Measurements from ENCODE around the gene ODC1.
"Not testable (repeated sequence)": the region's sequence is repeated elsewhere in the genome, so short reads cannot be mapped to it uniquely, and the experiment has no call there.

Gene ODC1

DNA sequence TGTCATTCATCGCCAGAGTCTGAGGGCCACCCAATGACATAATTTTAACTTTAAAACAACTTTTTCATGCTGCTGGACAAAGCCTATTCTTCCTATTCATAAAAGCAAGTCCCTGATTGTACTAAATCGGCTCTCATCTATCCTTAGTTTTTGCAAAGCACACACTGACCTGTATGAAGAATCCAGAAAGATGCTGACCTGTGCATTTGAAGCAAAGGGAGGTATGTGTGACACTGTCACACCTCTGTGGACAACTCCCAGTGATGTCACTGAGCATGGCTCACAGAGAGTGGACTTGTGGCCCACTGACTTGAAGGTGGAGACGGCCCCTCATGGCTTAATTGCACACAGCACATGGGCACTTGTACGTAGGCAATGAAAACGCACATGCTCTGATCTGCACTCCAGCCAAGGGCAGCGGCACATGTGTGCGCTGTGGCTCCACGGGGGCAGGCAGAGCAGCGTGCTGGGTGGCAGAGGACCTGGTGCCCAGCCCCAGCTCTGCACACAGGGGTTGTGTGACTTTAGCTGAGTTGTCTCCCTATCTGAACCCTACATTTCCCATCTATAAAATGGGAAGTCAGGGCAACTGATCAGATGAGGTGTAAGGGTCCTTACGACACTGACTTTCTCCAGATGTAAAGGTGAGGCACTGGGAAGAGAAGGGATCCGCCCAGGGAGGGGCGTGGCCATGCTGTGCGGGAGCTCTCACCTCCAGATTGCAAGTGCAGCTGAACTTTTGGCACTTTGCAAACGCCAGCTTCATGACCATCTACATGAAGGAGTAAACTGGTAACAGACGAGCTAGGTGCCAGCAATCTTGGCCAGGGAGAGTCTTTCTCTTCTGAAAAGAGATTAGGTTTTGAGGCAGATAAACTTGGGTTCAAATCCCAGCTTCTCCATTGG lies 14.3 kb upstream of the ODC1 start:
- H3K36me3 Mint-ChIP-seq (ENCODE audit: low read depth) = no peaks in the 10 kb centered on the region

DNA sequence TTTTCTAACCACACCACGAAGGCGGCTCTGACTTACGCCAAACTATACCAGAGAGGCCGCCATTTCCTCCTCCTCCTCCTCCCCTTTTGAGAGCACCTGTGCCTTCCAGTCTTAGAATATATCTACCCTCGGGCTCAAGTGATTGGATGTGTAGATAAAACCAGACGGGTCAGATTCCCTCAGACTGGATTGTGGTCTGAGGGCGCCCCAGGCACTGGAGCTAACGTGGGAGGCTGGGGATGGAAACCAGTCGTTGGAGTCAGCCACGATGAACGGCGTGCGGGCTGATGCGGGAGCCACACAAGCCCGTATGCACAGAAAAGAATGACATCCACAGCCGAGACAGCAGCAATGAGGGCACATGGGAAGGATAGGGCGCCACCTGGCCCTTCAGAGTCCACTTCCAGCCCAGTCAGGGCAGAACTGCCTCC lies 12.3 kb upstream of the ODC1 start:
- TF ChIP-seq, protein P1, sequence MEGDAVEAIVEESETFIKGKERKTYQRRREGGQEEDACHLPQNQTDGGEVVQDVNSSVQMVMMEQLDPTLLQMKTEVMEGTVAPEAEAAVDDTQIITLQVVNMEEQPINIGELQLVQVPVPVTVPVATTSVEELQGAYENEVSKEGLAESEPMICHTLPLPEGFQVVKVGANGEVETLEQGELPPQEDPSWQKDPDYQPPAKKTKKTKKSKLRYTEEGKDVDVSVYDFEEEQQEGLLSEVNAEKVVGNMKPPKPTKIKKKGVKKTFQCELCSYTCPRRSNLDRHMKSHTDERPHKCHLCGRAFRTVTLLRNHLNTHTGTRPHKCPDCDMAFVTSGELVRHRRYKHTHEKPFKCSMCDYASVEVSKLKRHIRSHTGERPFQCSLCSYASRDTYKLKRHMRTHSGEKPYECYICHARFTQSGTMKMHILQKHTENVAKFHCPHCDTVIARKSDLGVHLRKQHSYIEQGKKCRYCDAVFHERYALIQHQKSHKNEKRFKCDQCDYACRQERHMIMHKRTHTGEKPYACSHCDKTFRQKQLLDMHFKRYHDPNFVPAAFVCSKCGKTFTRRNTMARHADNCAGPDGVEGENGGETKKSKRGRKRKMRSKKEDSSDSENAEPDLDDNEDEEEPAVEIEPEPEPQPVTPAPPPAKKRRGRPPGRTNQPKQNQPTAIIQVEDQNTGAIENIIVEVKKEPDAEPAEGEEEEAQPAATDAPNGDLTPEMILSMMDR (IDR thresholded peaks at IDR 0.05) = no peak
- no peak overlapping the region for H3K27ac Mint-ChIP-seq
- no peaks in the 10 kb centered on the region for H3K36me3 Mint-ChIP-seq (ENCODE audit: low read depth)
- H3K4me1 Mint-ChIP-seq = peaks cover 16% of the 10 kb centered on the region
- no peaks in the 10 kb centered on the region for H3K9me3 Mint-ChIP-seq
- DNase-seq = no peak
- peaks cover 1% of the 10 kb centered on the region for H3K27me3 Mint-ChIP-seq (ENCODE audit: low read depth, poor library complexity)
- no peak overlapping the region for H3K4me3 Mint-ChIP-seq

More for the DNA sequence above, 14.3 kb upstream of the ODC1 start:
- Mint-ChIP-seq H3K9me3 (no peaks in the 10 kb centered on the region), H3K27ac (no peak overlapping the region), H3K4me3 (no peak overlapping the region), H3K27me3 (ENCODE audit: low read depth, poor library complexity) (peaks cover 2% of the 10 kb centered on the region), H3K4me1 (peaks cover 10% of the 10 kb centered on the region)
- no peak for DNase-seq
- TF ChIP-seq, protein P1 (IDR thresholded peaks at IDR 0.05) = no peak

DNA sequence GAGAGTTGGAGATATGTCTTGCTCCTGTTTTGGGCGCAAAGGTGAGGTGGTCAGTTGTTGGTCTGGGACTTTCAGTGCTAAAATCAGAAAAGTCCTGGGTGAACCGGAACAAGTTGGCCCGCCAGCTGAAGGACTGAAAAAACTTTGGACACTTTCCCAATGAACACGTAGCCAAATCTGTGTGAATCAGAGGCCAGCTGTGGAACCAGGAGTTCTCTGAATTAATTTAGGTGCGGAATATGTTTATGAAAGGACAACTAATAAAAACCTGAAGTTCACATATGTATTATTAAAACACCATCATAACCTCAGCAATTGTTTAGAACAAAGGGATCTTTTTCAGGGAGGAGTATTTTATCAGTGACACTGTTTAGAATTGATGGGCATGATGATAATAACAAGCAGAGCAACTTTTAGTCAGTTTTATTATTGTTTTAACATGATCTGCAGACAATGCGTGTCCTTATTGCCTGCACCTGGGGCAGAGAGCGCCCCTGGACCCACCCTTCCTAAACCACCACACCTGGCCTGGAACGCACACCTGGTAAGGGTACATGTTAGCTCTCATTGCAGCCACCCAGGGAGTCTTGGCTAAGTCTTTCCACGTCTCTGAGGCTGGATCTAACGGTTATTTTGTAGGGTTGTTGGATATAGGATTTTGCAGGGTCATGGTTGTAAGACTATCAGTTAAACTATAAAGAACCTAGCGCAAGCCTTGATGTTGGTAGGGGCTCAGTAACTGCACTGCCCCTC lies 9.9 kb upstream of the ODC1 start:
- TF ChIP-seq, protein P1 (IDR thresholded peaks at IDR 0.05) = no peak
- DNase-seq = no peak
- Mint-ChIP-seq H3K4me1 (peaks cover 35% of the 10 kb centered on the region), H3K9me3 (no peaks in the 10 kb centered on the region), H3K27ac (no peak overlapping the region), H3K36me3 (ENCODE audit: low read depth) (no peaks in the 10 kb centered on the region), H3K4me3 (no peak overlapping the region), H3K27me3 (ENCODE audit: low read depth, poor library complexity) (no peaks in the 10 kb centered on the region)

DNA sequence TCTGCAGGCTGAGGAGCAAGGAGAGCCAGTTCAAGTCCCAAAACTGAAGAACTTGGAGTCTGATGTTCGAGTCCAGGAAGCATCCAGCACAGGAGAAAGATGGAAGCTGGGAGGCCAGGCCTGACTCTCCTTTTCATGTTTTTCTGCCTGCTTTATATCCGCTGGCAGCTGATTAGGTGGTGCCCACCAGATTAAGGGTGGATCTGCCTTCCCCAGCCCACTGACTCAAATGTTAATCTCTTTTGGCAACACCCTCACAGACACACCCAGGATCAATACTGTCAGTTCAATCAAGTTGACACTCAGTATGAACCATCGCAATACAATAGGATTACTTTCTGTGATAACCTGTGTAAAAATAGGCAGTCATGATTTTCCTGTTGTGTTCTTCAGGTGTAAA lies 9.1 kb upstream of the ODC1 start:
- not testable (repeated sequence) for H3K36me3 Mint-ChIP-seq (ENCODE audit: low read depth); DNase-seq; H3K27ac Mint-ChIP-seq; H3K27me3 Mint-ChIP-seq (ENCODE audit: low read depth, poor library complexity); H3K4me3 Mint-ChIP-seq; H3K9me3 Mint-ChIP-seq
- H3K4me1 Mint-ChIP-seq = peaks cover 35% of the 10 kb centered on the region

DNA sequence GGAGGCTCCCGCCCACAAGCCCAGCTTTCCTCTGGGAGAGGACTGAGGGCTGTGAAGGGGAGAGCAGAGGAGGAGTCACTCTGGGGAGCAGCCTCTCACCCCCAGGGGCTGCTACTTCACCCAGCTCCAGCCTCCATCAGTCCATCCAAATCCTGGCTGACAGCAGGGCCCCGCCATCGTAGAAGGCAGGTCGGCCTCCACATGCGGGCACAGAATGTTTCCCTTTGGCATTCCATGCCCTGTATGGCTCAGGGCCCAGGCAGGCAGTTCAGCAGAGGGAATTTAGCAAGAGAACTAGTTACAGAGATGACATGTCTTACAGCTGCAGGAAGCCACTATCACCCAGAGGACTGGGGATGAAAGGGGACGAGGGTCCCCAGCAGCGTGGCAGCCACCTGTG lies 6.4 kb upstream of the ODC1 start:
- Mint-ChIP-seq H3K4me3 (no peak overlapping the region), H3K27me3 (ENCODE audit: low read depth, poor library complexity) (no peaks in the 10 kb centered on the region), H3K36me3 (ENCODE audit: low read depth) (no peaks in the 10 kb centered on the region), H3K4me1 (peaks cover 53% of the 10 kb centered on the region), H3K27ac (peak overlapping the region; percentile 57), H3K9me3 (no peaks in the 10 kb centered on the region)
- DNase-seq = no peak
- TF ChIP-seq, protein P1 (IDR thresholded peaks at IDR 0.05) = no peak

DNA sequence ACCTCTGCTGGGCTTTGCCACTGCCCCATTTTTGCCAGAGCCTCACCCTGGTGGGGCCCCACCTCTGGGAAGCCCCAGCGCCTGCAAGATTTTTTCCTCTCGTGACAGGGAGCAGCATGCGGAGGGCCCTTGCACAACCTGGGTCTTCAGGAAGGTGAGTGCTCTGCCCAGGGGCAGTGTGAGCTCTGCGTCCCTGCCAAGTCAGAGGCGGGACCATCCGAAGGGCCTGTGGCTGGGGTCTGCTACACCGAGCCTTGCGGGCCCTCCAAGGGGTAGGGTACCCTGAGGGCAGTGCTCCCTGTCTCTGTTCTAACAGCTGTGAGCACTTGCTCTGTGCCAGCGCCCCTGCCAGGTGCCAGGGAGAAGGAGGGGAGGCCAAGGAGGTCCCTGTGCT lies 5.8 kb upstream of the ODC1 start:
- Mint-ChIP-seq H3K9me3 (no peaks in the 10 kb centered on the region), H3K36me3 (ENCODE audit: low read depth) (no peaks in the 10 kb centered on the region), H3K27ac (no peak overlapping the region), H3K4me1 (peaks cover 56% of the 10 kb centered on the region), H3K4me3 (no peak overlapping the region), H3K27me3 (ENCODE audit: low read depth, poor library complexity) (no peaks in the 10 kb centered on the region)
- no peak for DNase-seq
- TF ChIP-seq, protein P1 (IDR thresholded peaks at IDR 0.05) = no peak

Measured in nephron progenitor cell (in vitro differentiated cells).